MCF 10A (cell line): ENCODE results near the gene UQCR11. TPM values are rescaled to one million over a fixed set of nuclear protein-coding genes. Genes with fewer than 3 reads are reported as not detected.

Experiments
- BruUV-seq: library from RNA; stranded (reverse); fragments of 400-500 nt; replicated peaks from 2 replicates; lab custom pipeline; 2021; lab: Mats Ljungman, UMichigan
- CTCF ChIA-PET: fragments of 300-600 bp; sonication (Branson Sonifier 250); formaldehyde crosslinking; extraction: SDS; loops from one replicate; lab custom pipeline; 2021; ENCODE audit warnings: antibody characterized with exemption, inconsistent platforms; lab: Yijun Ruan, JAX
- POLR2A ChIA-PET: fragments of 300-600, 350-650 bp; sonication (Branson Sonifier 250); formaldehyde crosslinking; extraction: SDS; loops from one replicate; lab custom pipeline; 2020; ENCODE audit warnings: antibody characterized with exemption, inconsistent platforms; lab: Yijun Ruan, JAX
- DNase-seq: peaks from one replicate; pipeline ENCODE4 v3.0.0-alpha.2; 2018; ENCODE audit not compliant: unreplicated experiment
- H3K27ac Mint-ChIP-seq: one replicate; pipeline ENCODE4 v1.8.0; 2022; ENCODE audit warnings: mild to moderate bottlenecking, low read depth, mixed read lengths; ENCODE audit not compliant: unreplicated experiment
- H3K27me3 Mint-ChIP-seq: one replicate; pipeline ENCODE4 v1.8.0; 2022; ENCODE audit warnings: mixed read lengths; ENCODE audit not compliant: insufficient read depth, unreplicated experiment
- H3K36me3 Mint-ChIP-seq: one replicate; pipeline ENCODE4 v1.8.0; 2022; ENCODE audit warnings: mild to moderate bottlenecking, moderate library complexity, mixed read lengths; ENCODE audit not compliant: insufficient read depth, unreplicated experiment
- H3K4me1 Mint-ChIP-seq: one replicate; pipeline ENCODE4 v1.8.0; 2022; ENCODE audit warnings: mixed read lengths; ENCODE audit not compliant: insufficient read depth, unreplicated experiment
- H3K4me3 Mint-ChIP-seq: one replicate; pipeline ENCODE4 v1.8.0; 2022; ENCODE audit warnings: mild to moderate bottlenecking, moderate library complexity, mixed read lengths; ENCODE audit not compliant: unreplicated experiment
- H3K9me3 Mint-ChIP-seq: one replicate; pipeline ENCODE4 v1.8.0; 2022; ENCODE audit warnings: mixed read lengths; ENCODE audit not compliant: unreplicated experiment
- CTCF ChIP-seq: fragments of 200-600 bp; IDR thresholded peaks from one replicate; pipeline ENCODE4 v1.8.0; 2022; ENCODE audit warnings: antibody characterized with exemption, mild to moderate bottlenecking; ENCODE audit not compliant: unreplicated experiment
- intact Hi-C: fragments of 100-400 bp; cut with micrococcal nuclease; formaldehyde crosslinking; loops from 2 replicates; pipeline ENCODE4 v1.14.1; 2022
- total RNA-seq: library from RNA; stranded (reverse); gene quantifications from 2 replicates; pipeline ENCODE4 v1.2.3, GENCODE V29; 2022

UQCR11 gene
- total RNA-seq, 1 experiment from 2014 or later, result 256 TPM

GRCh38 chr19:1649706-1650649 is 44.7 kb upstream of the UQCR11 start:
- Mint-ChIP-seq H3K4me1 (no peaks in the 10 kb centered on the region), H3K36me3 (peaks cover 34% of the 10 kb centered on the region), H3K4me3 (peak overlapping the region; percentile 75), H3K27me3 (no peaks in the 10 kb centered on the region), H3K27ac (peak overlapping the region; percentile 46), H3K9me3 (no peaks in the 10 kb centered on the region)
- TF ChIP-seq CTCF, result no peak
- BruUV-seq, result no TSS peak
- intact Hi-C loops, result loop anchor here (5.0 kb wide), 1 partner anchor 43 kb away; the partner anchor contains the start of gene UQCR11
- CTCF ChIA-PET, result interaction anchor here (0.6 to 1.4 kb wide), 3 partner anchors 9 to 176 kb away, joined by 4 to 5 read pairs (median 4); no protein-coding TSS in a partner anchor
- DNase-seq, result no peak
- POLR2A ChIA-PET, result interaction anchor here (1.0 to 3.9 kb wide), 3 partner anchors 44 to 57 kb away, joined by 3 to 49 read pairs (median 3); partner anchors contain the start of genes MBD3 and UQCR11

GRCh38 chr19:1648920-1649541 is 43.8 kb upstream of the UQCR11 start:
- H3K4me1 Mint-ChIP-seq, result no peaks in the 10 kb centered on the region
- intact Hi-C loops, result no loop called here
- peaks cover 30% of the 10 kb centered on the region for H3K36me3 Mint-ChIP-seq
- ChIA-PET POLR2A (interaction anchor here (1.1 kb wide), 1 partner anchor 43 kb away, joined by 3 read pairs; no protein-coding TSS in a partner anchor), CTCF (interaction anchor here (0.6 kb wide), 1 partner anchor 8 kb away, joined by 4 read pairs; no protein-coding TSS in a partner anchor)
- no peaks in the 10 kb centered on the region for H3K27me3 Mint-ChIP-seq
- BruUV-seq, result no TSS peak
- no peak for DNase-seq
- no peak overlapping the region for H3K27ac Mint-ChIP-seq
- H3K4me3 Mint-ChIP-seq, result no peak overlapping the region
- no peak for TF ChIP-seq CTCF
- H3K9me3 Mint-ChIP-seq, result no peaks in the 10 kb centered on the region

GRCh38 chr19:1648459-1648849 is 43.2 kb upstream of the UQCR11 start:
- H3K4me1 Mint-ChIP-seq, result no peaks in the 10 kb centered on the region
- intact Hi-C loops, result no loop called here
- DNase-seq, result no peak
- CTCF ChIA-PET, result no interaction called here
- POLR2A ChIA-PET, result interaction anchor here (1.1 kb wide), 1 partner anchor 43 kb away, joined by 3 read pairs; no protein-coding TSS in a partner anchor
- peaks cover 29% of the 10 kb centered on the region for H3K36me3 Mint-ChIP-seq
- TF ChIP-seq CTCF, result no peak
- no peak overlapping the region for H3K4me3 Mint-ChIP-seq
- H3K27ac Mint-ChIP-seq, result no peak overlapping the region
- no peaks in the 10 kb centered on the region for H3K9me3 Mint-ChIP-seq
- no peaks in the 10 kb centered on the region for H3K27me3 Mint-ChIP-seq
- no TSS peak for BruUV-seq
